Hepatocyte (in vitro differentiated cells): Measurements from ENCODE around the gene PLCL1. TPM values are rescaled to one million over a fixed set of nuclear protein-coding genes. Genes with fewer than 3 reads are reported as not detected.

ENCODE experiments used
- DNase-seq: peaks from one replicate; pipeline ENCODE4 v3.0.0-alpha.2; 2016; ENCODE audit warnings: low spot score
- H2AFZ ChIP-seq: fragments of 200-600 bp; sonication (generic); 2 replicates; pipeline ENCODE4 v1.6.0; 2016; ENCODE audit warnings: antibody characterized with exemption, mild to moderate bottlenecking
- H3K27ac ChIP-seq: fragments of 200-600 bp; sonication (generic); 2 replicates; pipeline ENCODE4 v1.5.1; 2016; ENCODE audit warnings: mild to moderate bottlenecking
- H3K27me3 ChIP-seq: fragments of 200-600 bp; sonication (generic); 2 replicates; pipeline ENCODE4 v1.6.1; 2016
- H3K36me3 ChIP-seq: fragments of 200-600 bp; sonication (generic); replicated peaks from 2 replicates; pipeline ENCODE4 v1.5.1; 2016; ENCODE audit warnings: low read depth; ENCODE audit not compliant: insufficient read depth
- H3K4me1 ChIP-seq: fragments of 200-600 bp; sonication (generic); 2 replicates; pipeline ENCODE4 v1.5.1; 2016; ENCODE audit warnings: mild to moderate bottlenecking, moderate library complexity; ENCODE audit not compliant: insufficient read depth
- H3K4me2 ChIP-seq: fragments of 200-600 bp; sonication (generic); 2 replicates; pipeline ENCODE4 v1.6.0; 2016
- H3K4me3 ChIP-seq: fragments of 200-600 bp; sonication (generic); 2 replicates; pipeline ENCODE4 v1.5.1; 2016; ENCODE audit warnings: mild to moderate bottlenecking
- H3K79me2 ChIP-seq: fragments of 200-600 bp; sonication (generic); 2 replicates; pipeline ENCODE4 v1.6.0; 2017; ENCODE audit warnings: mild to moderate bottlenecking
- H3K9me2 ChIP-seq: fragments of 200-600 bp; sonication (generic); replicated peaks from 2 replicates; pipeline ENCODE4 v1.6.0; 2017; ENCODE audit warnings: mild to moderate bottlenecking; ENCODE audit not compliant: insufficient read depth
- H3K9me3 ChIP-seq: fragments of 200-600 bp; sonication (generic); 2 replicates; pipeline ENCODE4 v1.5.1; 2016; ENCODE audit warnings: low read depth, mild to moderate bottlenecking
- H4K20me1 ChIP-seq: fragments of 200-600 bp; sonication (generic); 2 replicates; pipeline ENCODE4 v1.6.0; 2016; ENCODE audit warnings: mild to moderate bottlenecking; ENCODE audit not compliant: insufficient read depth, poor library complexity, severe bottlenecking
- CTCF ChIP-seq: fragments of 200-600 bp; sonication (generic); IDR thresholded peaks from 2 replicates; pipeline ENCODE4 v1.5.1; 2016; ENCODE audit warnings: antibody characterized with exemption, mild to moderate bottlenecking; ENCODE audit not compliant: poor library complexity
- EZH2 ChIP-seq: fragments of 200-600 bp; sonication (generic); IDR thresholded peaks from 2 replicates; pipeline ENCODE4 v1.6.1; 2016; ENCODE audit warnings: antibody characterized with exemption, mild to moderate bottlenecking, borderline replicate concordance
- EZH2phosphoT487 ChIP-seq: fragments of 200-600 bp; sonication (generic); IDR thresholded peaks from one replicate; pipeline ENCODE4 v1.6.1; 2018; ENCODE audit warnings: antibody characterized with exemption, mild to moderate bottlenecking, low read depth, moderate library complexity; ENCODE audit not compliant: unreplicated experiment, severe bottlenecking
- WGBS: methylation state at CpG from one replicate; pipeline ENCODE4 v1.1.6; 2016; ENCODE audit warnings: low lambda C conversion rate; ENCODE audit errors: missing lambda C conversion rate; 5-methylcytosine and 5-hydroxymethylcytosine counted together
- polyA plus RNA-seq: library from polyadenylated mRNA; unstranded; fragments of >200 nt; fragmentation: Nextera tagmentation; extraction: Ambion mirVana; gene quantifications from 2 replicates; pipeline ENCODE4 v1.2.1, GENCODE V29; 2016
- total RNA-seq: library from RNA; depleted of rRNA; stranded (reverse); fragments of >200 nt; gene quantifications from 2 replicates; pipeline ENCODE4 v1.2.3, GENCODE V29; 2014

The PLCL1 gene
- total and polyA plus RNA-seq, 2 experiments from 2014 or later, result 0.37 to 2.4 TPM

GRCh38 chr2:198162276-198162675, 357.9 kb downstream of the PLCL1 start:
- Histone ChIP-seq H3K36me3 (no peaks in the 10 kb centered on the region), H3K9me2 (no peaks in the 10 kb centered on the region), H3K27me3 (no peaks in the 10 kb centered on the region), H2AFZ (no peak overlapping the region), H3K4me1 (no peaks in the 10 kb centered on the region), H3K9me3 (no peaks in the 10 kb centered on the region), H3K79me2 (no peaks in the 10 kb centered on the region), H3K4me3 (no peak overlapping the region), H3K4me2 (no peak overlapping the region), H4K20me1 (no peaks in the 10 kb centered on the region), H3K27ac (no peak overlapping the region)
- no peak for TF ChIP-seq EZH2phosphoT487
- TF ChIP-seq EZH2, result no peak
- TF ChIP-seq CTCF, result no peak
- DNase-seq, result no peak

GRCh38 chr2:198164843-198165242, 360.4 kb downstream of the PLCL1 start:
- TF ChIP-seq EZH2, result no peak
- Histone ChIP-seq H4K20me1 (no peaks in the 10 kb centered on the region), H3K4me1 (no peaks in the 10 kb centered on the region), H2AFZ (no peak overlapping the region), H3K4me3 (no peak overlapping the region), H3K9me3 (no peaks in the 10 kb centered on the region), H3K9me2 (no peaks in the 10 kb centered on the region), H3K79me2 (no peaks in the 10 kb centered on the region), H3K27me3 (no peaks in the 10 kb centered on the region), H3K36me3 (no peaks in the 10 kb centered on the region), H3K27ac (no peak overlapping the region), H3K4me2 (no peak overlapping the region)
- no peak for DNase-seq
- WGBS, result 80% methylated on average over 6 of the region's 6 CpGs

- 77% methylated on average over 4 of the region's 4 CpGs for WGBS
- Histone ChIP-seq H3K36me3 (no peaks in the 10 kb centered on the region), H3K9me2 (no peaks in the 10 kb centered on the region), H4K20me1 (no peaks in the 10 kb centered on the region), H3K79me2 (no peaks in the 10 kb centered on the region), H3K9me3 (no peaks in the 10 kb centered on the region), H3K4me1 (no peaks in the 10 kb centered on the region), H3K27ac (no peak overlapping the region), H2AFZ (no peak overlapping the region), H3K27me3 (no peaks in the 10 kb centered on the region), H3K4me3 (no peak overlapping the region), H3K4me2 (no peak overlapping the region)
- TF ChIP-seq CTCF, result no peak
- TF ChIP-seq EZH2, result no peak
- TF ChIP-seq EZH2phosphoT487, result no peak
- DNase-seq, result no peak
Measured at GRCh38 chr2:198165289-198165688, 360.9 kb downstream of the PLCL1 start.

GRCh38 chr2:198167346-198167745, 363.0 kb downstream of the PLCL1 start:
- Histone ChIP-seq H4K20me1 (no peaks in the 10 kb centered on the region), H3K4me1 (no peaks in the 10 kb centered on the region), H3K27me3 (no peaks in the 10 kb centered on the region), H3K9me3 (no peaks in the 10 kb centered on the region), H3K4me3 (no peak overlapping the region), H3K4me2 (no peak overlapping the region), H3K36me3 (no peaks in the 10 kb centered on the region), H3K27ac (no peak overlapping the region), H2AFZ (no peak overlapping the region), H3K79me2 (no peaks in the 10 kb centered on the region), H3K9me2 (no peaks in the 10 kb centered on the region)
- TF ChIP-seq EZH2phosphoT487 (no peak), CTCF (no peak)
- no peak for DNase-seq
- WGBS, result 93% methylated on average over 2 of the region's 2 CpGs
